GM18499 (cell line): ENCODE data around the gene TSEN15.
A peak's percentile ranks its signal among the peaks of the same experiment; 100 is the strongest.

Source experiments
- ATAC-seq: cut with Tn5 transposase; IDR thresholded peaks from one replicate; pipeline ENCODE4 v1.9.1; 2021; ENCODE audit warnings: moderate number of reproducible peaks; ENCODE audit not compliant: insufficient read depth, unreplicated experiment

Gene TSEN15

DNA sequence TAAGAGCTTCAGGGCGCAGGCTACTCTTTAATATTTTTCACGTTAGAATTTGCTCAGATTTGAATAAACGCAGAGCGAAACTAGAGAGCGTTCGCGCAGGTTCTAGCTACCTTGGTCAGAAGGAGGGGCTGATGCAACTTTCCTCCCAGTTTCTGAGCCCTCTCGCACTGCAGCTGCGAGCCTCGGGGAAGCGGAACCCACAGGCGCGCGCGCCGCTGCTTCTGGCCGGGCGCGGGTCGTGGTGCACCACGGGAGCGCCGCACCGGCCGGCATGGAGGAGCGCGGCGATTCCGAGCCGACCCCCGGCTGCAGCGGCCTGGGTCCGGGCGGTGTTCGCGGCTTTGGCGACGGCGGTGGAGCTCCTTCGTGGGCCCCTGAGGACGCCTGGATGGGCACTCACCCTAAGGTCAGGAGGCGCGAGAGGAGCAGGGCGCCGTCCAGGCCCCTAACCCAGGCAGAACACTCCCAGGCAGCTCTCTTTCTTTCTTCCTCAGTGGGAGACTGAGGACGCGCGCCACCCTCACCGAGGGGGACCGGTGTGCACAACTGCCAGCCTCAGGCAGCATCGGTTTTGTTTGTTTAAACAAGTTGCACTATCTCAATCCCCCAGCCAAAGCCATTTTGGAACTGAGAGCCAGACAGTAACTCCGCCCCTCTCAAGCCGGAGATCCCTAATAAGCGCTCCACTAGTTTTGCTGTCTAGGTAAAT lies at the start of gene TSEN15:
Gene TSEN15 (plus strand): TSS at position 246 of the 709 bp plus-strand sequence. CDS start 26 bp downstream, at position 272.
- ATAC-seq: peak; percentile 69

GRCh38 chr1:184002071-184002470 lies 49.5 kb upstream of the TSEN15 start:
- no peak for ATAC-seq

- ATAC-seq: no peak
These were observed 46.6 kb upstream of the TSEN15 start for GRCh38 chr1:184004935-184005334.

DNA sequence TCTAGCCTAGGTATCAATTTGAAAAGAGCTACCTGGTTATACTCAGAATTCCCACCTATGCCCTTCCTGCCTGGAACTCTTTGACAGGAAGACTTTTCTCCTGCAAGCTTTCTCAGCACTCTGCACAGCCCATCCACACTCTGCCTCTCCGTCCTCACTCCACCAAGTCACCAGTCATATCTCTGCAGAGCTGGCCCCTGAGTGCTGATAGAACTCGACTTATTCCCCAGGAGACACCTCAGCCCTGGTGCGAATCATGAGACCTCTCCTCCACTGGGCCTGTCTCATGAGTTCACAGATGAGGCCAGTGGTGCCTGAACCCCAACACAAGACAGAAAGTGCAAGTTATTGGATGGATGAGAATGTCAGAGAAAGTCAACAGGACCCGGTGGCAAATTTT lies 46.0 kb upstream of the TSEN15 start:
- ATAC-seq: no peak

DNA sequence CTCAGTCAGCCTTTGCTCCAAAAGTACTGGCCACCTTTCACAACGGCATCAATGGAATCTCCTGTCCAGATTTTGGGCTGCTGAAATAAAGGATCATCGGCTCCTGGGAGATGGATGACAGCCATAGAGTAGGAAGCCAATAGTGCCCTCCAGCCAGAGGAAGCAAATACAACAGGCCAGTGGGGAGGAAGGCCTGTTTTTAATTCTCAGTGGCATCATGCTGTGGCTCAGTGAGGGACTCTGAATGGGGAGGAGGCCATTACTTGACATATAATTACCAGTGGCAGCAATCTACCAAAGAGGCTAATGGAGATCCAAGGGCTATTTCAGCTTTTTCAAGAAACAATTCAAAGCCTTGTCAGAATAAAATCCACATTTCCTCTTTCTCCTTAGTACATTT lies 40.7 kb upstream of the TSEN15 start:
- ATAC-seq: no peak

- ATAC-seq: no peak
These were observed 39.3 kb upstream of the TSEN15 start for GRCh38 chr1:184012187-184012586.

DNA sequence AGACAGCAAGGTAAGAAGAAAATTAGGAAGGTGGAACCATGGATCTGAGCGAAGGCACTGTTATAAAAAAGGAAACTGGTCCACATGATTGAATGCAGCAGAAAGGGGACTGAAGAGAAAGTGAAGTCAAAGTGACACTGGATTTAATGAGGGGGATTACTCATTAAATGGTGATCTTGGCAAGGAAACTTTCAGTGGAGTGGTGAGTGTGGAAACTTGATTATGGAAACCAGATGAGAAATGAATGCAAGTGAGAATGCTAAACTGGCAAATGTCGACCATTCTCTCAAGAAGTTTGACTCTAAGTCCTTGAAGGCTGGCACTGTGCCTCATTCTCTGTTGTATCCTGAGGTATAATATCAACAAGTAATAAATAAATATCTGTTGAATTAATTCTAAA lies 37.3 kb upstream of the TSEN15 start:
- no peak for ATAC-seq

DNA sequence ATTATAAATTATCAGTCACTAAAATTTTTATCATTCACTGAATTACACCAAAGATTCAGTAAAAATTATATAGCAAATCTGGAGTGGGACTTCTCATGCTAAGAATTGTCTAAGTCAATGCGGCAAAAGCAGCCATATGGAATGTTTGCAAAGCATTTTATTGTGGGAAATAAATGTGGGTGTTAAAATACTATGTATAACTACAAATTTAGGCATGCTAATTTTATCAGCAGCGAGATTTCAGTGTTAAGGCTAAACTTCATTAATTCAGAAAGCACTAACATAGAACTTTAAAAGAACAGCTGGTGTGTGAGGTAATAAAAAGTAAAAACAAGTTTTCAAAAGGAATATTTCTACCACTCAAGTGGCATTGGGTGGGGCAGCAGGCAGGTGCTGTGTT lies 35.4 kb upstream of the TSEN15 start:
- no peak for ATAC-seq

DNA sequence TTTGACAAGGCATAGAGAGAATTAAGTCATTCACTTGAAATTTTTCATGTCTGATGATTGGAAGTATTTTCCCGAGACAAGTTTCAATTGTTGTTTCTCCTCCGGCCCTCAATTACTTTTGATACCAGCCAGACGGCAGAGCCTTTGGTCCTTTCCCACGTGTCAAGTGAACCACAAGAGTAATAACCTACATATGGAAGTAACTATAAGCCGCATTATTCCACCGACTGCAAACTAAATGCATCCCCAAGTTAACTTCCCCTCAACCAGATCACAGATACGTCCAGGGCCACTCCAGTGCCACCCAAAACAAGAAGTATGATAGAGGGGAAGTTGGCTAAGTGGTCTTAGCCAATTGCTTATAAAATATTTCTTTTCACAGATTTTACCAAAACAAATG lies 34.2 kb upstream of the TSEN15 start:
- ATAC-seq: no peak

DNA sequence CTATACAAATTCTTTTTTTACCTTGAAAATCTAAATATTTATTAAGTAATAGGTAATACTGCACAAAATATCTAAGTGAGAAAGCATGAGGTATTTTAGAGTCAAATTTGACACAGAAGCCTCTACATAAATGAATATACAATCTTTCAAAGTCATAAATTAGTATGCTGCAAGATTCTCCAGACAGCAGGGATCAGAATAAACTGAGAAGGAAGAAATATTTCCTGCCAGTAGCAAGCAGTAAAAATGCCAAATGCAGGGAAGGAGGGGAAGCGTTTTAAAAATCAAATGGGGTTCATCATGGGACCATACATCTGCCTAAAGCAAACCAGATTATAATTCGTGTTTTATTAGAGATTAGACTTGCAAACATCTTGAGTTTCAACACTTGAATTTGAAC lies 32.9 kb upstream of the TSEN15 start:
- no peak for ATAC-seq

GRCh38 chr1:184019069-184019468 lies 32.5 kb upstream of the TSEN15 start:
- ATAC-seq: no peak

DNA sequence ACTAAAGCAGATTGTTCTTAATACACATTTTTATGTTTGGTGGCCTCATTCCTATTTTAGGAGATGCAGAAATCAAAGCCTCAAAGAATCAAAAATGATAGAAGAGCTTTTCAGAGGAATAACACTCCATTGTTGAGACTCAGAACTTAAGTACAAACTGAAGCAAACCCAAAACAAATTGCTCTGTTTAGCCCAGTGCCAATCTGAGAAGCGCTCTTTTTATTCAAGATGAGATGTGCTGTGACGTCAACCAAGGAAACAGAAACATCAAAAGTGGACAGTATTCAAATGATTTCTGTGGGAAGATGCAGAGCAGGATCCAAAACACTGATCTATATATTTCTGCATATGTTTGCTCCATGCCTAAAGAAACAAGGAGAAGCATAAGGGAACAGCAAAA lies 32.0 kb upstream of the TSEN15 start:
- ATAC-seq: no peak

- ATAC-seq: no peak
These were observed 31.2 kb upstream of the TSEN15 start for GRCh38 chr1:184020328-184020727.

GRCh38 chr1:184020855-184021254 lies 30.7 kb upstream of the TSEN15 start:
- ATAC-seq: no peak

DNA sequence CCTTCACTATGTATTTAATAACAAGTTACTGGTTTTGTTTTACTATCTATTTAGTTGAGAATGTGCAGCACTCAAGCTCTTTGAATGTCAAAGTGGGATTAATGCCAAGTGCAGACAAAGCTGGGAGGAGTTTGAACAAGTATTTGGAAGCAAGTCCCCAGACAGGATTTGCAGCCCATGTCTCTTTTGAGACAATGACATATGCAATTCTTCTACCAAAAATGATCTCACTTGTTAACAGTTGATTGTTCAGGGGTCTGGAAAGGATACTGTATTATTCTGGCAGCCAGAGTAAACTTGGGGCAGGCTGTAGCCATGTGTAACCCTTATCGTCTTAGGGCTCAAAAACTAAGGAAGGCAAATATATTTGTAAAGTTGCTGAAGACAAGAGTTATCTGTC lies 29.8 kb upstream of the TSEN15 start:
- ATAC-seq: no peak

DNA sequence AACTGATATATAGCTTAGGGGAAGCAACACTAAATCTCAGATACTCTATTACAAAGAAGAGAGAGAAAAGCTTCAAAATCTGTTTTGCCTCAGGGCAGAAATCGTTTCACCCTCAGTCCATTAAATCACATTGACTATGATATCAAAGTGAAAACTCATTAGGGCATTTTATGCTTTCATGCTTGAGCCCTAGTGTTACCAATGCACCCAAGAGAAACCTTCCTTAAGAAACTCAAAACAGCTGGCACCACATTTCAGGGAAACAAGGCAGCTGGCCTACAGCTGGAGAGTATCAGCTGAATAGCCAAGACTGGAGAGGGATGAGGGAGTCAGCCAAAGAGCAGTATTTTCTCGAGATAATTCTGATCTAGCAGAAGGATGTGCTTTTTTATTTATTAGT lies 28.9 kb upstream of the TSEN15 start:
- no peak for ATAC-seq

DNA sequence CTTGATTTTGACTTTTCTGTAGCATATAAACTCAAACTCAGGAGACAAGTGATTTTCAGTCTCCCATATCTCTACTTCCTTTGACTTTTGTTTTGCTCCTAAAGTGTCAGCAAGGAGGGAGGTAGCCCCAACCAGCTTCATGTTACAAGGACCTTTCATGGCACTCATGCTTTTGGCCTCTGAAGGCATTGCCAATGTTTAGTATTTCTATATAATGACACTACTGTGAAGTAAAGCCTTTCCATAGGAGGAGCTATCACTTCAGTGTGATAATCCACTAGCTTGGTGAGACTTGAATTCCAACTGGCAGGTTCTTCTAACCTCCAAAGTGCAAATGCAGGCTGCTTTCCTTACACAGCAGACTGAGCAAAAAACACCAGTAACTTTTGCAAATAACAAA lies 28.4 kb upstream of the TSEN15 start:
- ATAC-seq: no peak

DNA sequence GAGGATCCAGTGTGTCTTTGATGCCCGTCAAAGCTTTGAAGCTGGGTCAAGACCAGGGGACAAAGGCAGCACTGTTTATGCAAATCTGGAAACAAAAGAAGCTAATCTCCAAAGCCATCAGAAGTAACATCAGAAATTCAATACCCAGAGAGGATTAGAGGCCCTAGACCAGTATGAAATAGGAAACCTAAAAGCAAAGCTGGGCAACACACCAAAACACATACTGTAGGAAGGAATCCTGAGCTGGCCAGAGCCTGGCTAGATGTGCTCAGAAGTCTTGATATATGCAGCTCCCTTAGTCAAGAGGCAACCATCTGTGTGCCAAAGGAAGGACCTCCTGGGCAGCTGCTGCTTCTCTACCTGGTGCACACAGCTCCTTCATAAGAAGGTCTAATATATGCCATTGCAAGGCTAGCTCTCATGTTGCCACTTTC lies 26.3 kb upstream of the TSEN15 start:
- no peak for ATAC-seq

DNA sequence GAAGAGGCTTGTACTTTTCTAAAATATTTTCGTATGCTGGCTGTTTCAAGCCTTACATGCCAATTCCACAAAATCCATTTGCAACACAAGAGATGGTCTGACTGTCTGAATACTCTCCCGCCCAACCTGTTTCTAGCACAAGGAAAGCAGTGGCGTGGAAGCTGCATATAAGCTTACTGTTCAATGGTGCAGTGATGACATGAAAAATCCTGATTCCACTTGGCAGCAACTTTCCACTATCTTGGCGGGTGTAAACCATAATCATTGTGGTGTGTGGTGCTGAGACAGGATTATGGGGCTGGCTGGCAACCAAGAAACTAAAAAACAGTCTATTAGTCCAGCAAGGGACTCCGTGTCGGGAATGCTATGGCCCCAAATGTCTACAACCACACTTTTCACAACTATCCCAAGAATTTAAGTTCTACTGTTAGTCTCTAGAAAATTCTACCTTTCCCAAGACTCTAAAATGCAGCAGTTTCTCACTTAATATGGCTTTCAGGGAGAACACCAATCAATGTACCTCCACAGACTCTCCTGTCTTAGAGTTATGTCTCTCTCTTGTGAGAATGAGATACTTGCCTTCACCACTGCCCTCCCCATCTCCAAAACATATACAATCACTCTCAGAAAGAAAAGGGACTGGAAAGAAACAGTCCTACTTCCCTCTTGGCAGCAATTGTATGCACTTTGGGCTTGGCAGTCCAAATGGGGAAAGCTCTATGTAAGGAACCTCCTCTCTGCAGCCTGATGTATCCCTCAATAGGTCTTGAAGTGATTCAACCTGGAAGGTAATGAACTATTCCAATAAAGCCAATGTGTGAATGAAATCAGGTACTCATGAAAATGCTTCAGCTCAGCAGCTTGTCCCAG lies 23.5 kb upstream of the TSEN15 start:
- ATAC-seq: no peak

DNA sequence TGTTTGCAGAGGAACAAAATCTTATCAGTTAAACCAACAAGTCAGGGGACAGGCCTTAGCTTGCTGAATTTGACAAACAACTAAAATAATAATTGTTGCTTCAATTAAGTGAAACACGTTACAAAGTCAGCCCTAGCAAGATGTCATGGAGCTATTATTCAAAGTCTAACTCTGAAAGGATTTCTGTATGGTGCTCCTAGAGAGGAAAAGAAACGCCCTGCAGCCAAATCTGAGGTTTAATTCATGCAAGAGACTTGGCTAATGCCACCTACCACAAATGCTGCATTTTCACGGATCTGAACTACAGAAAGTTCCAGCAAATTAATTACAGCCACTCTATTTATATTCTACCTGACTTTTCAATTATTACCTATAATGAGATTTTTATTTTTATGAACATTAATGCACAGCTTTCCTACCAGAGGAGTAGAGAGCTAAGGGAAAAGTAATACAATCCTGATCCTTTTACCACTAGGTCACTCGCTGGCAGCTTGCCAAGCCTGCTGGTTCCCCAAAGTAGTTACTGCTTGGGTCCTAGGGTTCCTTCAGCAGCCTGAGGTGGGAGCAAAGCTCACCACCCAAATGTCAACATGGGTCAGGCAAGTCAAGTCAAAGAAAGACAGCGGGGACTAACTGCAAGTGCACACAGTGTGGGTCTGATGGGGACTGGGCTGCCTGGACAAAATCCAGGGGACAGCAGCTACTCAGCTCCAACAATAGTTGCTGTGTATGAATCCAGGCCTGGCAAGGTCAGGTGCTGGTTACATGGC lies 22.5 kb upstream of the TSEN15 start:
- ATAC-seq: no peak
